Uterus (tissue), 2 donors: ENCODE data around the gene DRD4.

Source experiments
- POLR2A ChIP-seq, 2 donors: fragments of 450-650 bp; IDR thresholded peaks; one replicate each; pipeline ENCODE4 v1.6.1; 2016; ENCODE audit warnings: antibody characterized with exemption in 2 of 2, mild to moderate bottlenecking in 1 of 2, moderate library complexity in 1 of 2
- TF ChIP-seq, protein P1 (sequence below), 4 experiments: fragments of 200-600 bp in 2 of 4; fragments of 450-650 bp in 2 of 4; sonication (generic) in 2 of 4; IDR thresholded peaks; one replicate each; pipeline ENCODE4 v1.5.1; 2016 to 2019; ENCODE audit warnings: antibody characterized with exemption in 4 of 4, mild to moderate bottlenecking in 2 of 4, moderate library complexity in 1 of 4

- TF ChIP-seq, protein P1, sequence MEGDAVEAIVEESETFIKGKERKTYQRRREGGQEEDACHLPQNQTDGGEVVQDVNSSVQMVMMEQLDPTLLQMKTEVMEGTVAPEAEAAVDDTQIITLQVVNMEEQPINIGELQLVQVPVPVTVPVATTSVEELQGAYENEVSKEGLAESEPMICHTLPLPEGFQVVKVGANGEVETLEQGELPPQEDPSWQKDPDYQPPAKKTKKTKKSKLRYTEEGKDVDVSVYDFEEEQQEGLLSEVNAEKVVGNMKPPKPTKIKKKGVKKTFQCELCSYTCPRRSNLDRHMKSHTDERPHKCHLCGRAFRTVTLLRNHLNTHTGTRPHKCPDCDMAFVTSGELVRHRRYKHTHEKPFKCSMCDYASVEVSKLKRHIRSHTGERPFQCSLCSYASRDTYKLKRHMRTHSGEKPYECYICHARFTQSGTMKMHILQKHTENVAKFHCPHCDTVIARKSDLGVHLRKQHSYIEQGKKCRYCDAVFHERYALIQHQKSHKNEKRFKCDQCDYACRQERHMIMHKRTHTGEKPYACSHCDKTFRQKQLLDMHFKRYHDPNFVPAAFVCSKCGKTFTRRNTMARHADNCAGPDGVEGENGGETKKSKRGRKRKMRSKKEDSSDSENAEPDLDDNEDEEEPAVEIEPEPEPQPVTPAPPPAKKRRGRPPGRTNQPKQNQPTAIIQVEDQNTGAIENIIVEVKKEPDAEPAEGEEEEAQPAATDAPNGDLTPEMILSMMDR (IDR thresholded peaks at IDR 0.05) = no peak
- TF ChIP-seq POLR2A (IDR thresholded peaks at IDR 0.05) = no peak
Measured at GRCh38 chr11:630871-631270, 6.2 kb upstream of the DRD4 start.
